MM.1S (cell line): Measurements from ENCODE around the gene PTPRC.

Experiments used
- CTCF ChIP-seq: fragments of 300-600 bp; sonication (generic); IDR thresholded peaks from 2 replicates; pipeline ENCODE4 v1.5.1; 2016; ENCODE audit warnings: antibody characterized with exemption, low read length, mixed read lengths
- EZH2phosphoT487 ChIP-seq: fragments of 300-600 bp; sonication (generic); IDR thresholded peaks from 2 replicates; pipeline ENCODE4 v1.6.1; 2018; ENCODE audit warnings: antibody characterized with exemption, low read length

DNA sequence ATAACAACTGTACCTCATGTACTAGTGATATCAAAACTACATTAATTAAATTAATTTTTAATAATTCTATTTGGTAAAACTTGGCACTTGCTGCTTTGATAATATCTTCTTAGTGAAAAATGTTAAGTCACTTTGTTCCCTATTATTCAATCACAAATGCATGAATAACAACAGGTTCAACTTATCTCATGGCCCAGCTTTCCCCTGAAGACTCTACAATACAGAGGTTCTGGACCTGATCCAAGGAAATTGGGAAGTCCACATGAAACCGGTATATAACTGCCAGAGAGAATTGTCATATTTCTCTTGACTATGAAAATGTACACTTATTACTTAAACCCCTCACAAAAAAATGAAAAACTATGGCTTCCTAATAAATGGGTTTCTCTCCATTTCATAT lies 33.9 kb upstream of the PTPRC start:
- no peak for TF ChIP-seq EZH2phosphoT487
- no peak for TF ChIP-seq CTCF
